Ishikawa (cell line): ENCODE results near the gene DLX4.

Source experiments
- CEBPB ChIP-seq: IDR thresholded peaks from 2 replicates; pipeline ENCODE4 v1.6.1; 2012
- CREB1 ChIP-seq: IDR thresholded peaks from 2 replicates; pipeline ENCODE4 v1.6.1; 2012; ENCODE audit warnings: low read depth
- EGR1 ChIP-seq: IDR thresholded peaks from 2 replicates; pipeline ENCODE4 v1.6.1; 2012
- EP300 ChIP-seq: IDR thresholded peaks from 2 replicates; pipeline ENCODE4 v1.6.1; 2012; ENCODE audit warnings: borderline replicate concordance
- FOXM1 ChIP-seq: IDR thresholded peaks from 2 replicates; pipeline ENCODE4 v1.6.1; 2012; ENCODE audit warnings: low read depth, borderline replicate concordance
- NFIC ChIP-seq: IDR thresholded peaks from 2 replicates; pipeline ENCODE4 v1.6.1; 2012
- RAD21 ChIP-seq: IDR thresholded peaks from 2 replicates; pipeline ENCODE4 v1.6.1; 2012; ENCODE audit warnings: low read depth
- TAF1 ChIP-seq: IDR thresholded peaks from 2 replicates; pipeline ENCODE4 v1.6.1; 2012; ENCODE audit warnings: low read depth, mild to moderate bottlenecking
- TCF12 ChIP-seq: IDR thresholded peaks from 2 replicates; pipeline ENCODE4 v1.6.1; 2012; ENCODE audit warnings: low read depth
- TEAD4 ChIP-seq: IDR thresholded peaks from 2 replicates; pipeline ENCODE4 v1.6.1; 2012
- USF1 ChIP-seq: IDR thresholded peaks from 2 replicates; pipeline ENCODE4 v1.6.1; 2012
- YY1 ChIP-seq: IDR thresholded peaks from 2 replicates; pipeline ENCODE4 v1.6.1; 2012; ENCODE audit warnings: low read depth
- ZBTB7A ChIP-seq: IDR thresholded peaks from 2 replicates; pipeline ENCODE4 v1.6.1; 2012; ENCODE audit warnings: low read depth
- TF ChIP-seq, protein P1 (sequence below): IDR thresholded peaks from 2 replicates; pipeline ENCODE4 v1.6.1; 2012
- TF ChIP-seq, protein P2 (sequence below): IDR thresholded peaks from 2 replicates; pipeline ENCODE4 v1.6.1; 2012; ENCODE audit warnings: low read depth, mild to moderate bottlenecking

The DLX4 gene

DNA sequence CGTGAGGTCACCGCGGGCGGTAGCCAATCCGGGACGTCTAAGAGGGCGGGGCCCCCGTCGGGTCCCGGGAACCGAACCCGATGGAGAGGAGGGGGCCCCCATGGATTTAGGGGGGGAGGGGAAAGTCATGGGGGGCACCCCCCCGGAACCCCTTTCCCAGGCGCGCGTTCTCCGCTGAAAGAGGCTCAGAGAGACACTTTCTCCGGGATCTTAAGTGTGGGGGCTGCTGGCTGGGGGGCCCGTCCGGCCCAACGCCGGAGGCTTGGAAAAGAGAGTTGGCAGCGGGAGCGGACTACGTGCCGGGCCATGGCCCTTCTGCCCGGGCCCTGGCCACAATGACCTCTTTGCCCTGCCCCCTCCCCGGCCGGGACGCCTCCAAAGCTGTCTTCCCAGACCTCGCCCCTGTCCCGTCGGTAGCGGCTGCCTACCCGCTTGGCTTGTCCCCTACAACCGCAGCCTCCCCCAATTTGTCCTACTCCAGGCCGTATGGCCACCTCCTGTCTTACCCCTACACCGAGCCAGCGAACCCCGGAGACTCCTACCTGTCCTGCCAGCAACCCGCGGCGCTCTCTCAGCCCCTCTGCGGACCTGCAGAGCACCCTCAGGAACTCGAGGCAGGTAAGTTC, at the start of gene DLX4:
TSS of gene DLX4 (plus strand) at position 57 of the 626 bp plus-strand sequence. CDS start at position 336, 279 bp downstream.
- TF ChIP-seq ZBTB7A, result peak; percentile 64; the same call in 1 of the 2 replicates
- no peak for TF ChIP-seq NFIC
- TF ChIP-seq EGR1, result no peak
- no peak for TF ChIP-seq CEBPB

- TF ChIP-seq TCF12 (no peak), RAD21 (no peak), EGR1 (no peak), TAF1 (no peak), ZBTB7A (no peak), TEAD4 (no peak), USF1 (no peak), CREB1 (no peak)
- TF ChIP-seq, protein P1, sequence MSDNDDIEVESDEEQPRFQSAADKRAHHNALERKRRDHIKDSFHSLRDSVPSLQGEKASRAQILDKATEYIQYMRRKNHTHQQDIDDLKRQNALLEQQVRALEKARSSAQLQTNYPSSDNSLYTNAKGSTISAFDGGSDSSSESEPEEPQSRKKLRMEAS, result no peak
These were observed 48.8 kb upstream of the DLX4 start for GRCh38 chr17:49920030-49920769.

DNA sequence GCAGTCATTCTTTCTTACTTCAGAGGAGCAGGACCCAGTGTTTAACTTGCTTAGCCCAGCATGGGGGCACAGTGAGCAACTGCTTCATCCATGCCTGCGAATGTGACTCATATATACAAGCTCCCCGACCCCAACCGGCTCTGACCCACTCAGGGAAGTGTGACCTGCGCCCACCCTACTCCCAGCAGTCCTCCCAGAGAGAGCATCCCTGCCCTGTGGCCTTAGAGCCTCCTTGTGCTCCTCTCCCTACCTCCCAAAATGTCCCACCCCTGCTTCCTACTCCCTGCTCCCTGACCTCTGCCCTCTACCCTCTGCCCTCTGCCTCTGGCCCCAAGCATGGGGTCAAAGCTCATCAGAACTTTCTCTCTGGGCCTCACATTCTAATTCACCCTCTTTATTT, 46.9 kb upstream of the DLX4 start:
- no peak for TF ChIP-seq TCF12
- TF ChIP-seq USF1, result no peak
- TF ChIP-seq, protein P2, sequence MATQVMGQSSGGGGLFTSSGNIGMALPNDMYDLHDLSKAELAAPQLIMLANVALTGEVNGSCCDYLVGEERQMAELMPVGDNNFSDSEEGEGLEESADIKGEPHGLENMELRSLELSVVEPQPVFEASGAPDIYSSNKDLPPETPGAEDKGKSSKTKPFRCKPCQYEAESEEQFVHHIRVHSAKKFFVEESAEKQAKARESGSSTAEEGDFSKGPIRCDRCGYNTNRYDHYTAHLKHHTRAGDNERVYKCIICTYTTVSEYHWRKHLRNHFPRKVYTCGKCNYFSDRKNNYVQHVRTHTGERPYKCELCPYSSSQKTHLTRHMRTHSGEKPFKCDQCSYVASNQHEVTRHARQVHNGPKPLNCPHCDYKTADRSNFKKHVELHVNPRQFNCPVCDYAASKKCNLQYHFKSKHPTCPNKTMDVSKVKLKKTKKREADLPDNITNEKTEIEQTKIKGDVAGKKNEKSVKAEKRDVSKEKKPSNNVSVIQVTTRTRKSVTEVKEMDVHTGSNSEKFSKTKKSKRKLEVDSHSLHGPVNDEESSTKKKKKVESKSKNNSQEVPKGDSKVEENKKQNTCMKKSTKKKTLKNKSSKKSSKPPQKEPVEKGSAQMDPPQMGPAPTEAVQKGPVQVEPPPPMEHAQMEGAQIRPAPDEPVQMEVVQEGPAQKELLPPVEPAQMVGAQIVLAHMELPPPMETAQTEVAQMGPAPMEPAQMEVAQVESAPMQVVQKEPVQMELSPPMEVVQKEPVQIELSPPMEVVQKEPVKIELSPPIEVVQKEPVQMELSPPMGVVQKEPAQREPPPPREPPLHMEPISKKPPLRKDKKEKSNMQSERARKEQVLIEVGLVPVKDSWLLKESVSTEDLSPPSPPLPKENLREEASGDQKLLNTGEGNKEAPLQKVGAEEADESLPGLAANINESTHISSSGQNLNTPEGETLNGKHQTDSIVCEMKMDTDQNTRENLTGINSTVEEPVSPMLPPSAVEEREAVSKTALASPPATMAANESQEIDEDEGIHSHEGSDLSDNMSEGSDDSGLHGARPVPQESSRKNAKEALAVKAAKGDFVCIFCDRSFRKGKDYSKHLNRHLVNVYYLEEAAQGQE, result no peak
- TF ChIP-seq TAF1, result no peak
- TF ChIP-seq CREB1, result no peak
- no peak for TF ChIP-seq EP300
- TF ChIP-seq TEAD4, result no peak
- TF ChIP-seq CEBPB, result no peak
- no peak for TF ChIP-seq ZBTB7A
- TF ChIP-seq RAD21, result no peak
- no peak for TF ChIP-seq NFIC
- TF ChIP-seq YY1, result no peak
- no peak for TF ChIP-seq EGR1
- TF ChIP-seq, protein P1, result no peak
- TF ChIP-seq FOXM1, result no peak

GRCh38 chr17:49924116-49924515, 44.9 kb upstream of the DLX4 start:
- TF ChIP-seq, protein P1, result no peak
- TF ChIP-seq EGR1, result no peak

DNA sequence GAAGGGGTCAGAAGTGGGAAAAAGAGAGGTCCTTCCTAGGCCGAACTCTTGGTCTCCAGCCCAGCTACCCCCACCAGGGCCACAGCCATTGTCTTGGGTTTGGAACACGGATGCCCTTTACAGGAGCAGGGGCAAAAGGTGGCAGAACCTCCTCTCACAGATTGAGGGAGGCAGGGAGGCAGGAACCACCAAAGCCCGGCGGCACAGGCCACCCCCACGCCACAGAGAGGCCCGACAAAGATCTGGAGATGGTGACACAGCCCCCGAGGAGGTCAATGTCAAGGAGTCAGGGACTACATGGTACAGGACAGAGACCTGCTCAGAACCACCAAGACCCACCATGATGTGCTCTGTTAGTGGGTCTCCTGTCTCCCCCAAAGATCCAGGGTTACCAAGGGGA, 44.4 kb upstream of the DLX4 start:
- no peak for TF ChIP-seq ZBTB7A
- TF ChIP-seq, protein P2, result no peak
- no peak for TF ChIP-seq NFIC
- no peak for TF ChIP-seq TCF12

DNA sequence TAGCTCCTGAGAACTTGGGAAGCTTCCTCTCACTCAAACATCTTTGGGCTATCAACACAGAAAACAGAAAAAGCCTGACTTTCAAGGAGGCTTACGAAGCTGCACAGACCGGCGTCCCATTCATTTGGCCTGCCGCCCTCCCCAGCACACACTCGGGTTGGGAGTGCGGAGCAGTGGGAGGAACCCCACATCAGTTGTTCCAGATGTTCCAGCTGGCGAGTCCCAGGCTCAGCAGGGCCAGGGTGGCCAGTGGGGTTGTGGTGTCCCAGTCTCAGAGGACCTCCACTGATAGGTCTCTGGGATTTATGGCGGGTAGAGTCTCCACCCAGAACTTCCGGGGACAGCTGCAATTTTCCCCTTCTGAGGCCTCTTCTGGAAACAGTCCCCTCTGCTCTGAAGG, 43.1 kb upstream of the DLX4 start:
- no peak for TF ChIP-seq CEBPB
- TF ChIP-seq, protein P1, result no peak

DNA sequence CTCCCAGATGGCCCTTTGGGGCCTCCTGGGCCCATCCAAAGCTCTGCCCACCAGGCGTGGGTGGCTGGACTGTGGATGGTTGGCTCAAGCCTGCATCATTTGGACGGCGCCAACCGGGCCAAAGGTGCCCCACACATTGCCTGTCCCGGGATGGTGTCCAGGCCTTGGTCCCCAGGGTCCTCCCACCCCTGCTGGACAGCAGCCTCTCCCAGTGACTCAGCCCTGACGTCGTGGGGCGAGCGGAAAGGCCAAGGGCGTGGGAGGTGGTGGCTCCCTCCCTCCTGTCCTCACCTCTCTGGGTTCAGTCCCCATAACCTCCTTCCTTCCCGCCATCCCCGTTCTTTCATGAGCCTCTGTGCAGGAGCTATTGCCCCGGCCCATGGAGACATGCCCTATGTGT, 42.1 kb upstream of the DLX4 start:
- no peak for TF ChIP-seq TAF1
- TF ChIP-seq, protein P2, result peak; percentile 59
